AG09319 (cell line): ENCODE results near the gene TSPAN5.

Experiments
- DNase-seq: peaks from one replicate; pipeline ENCODE4 v3.0.0-alpha.2; 2010; ENCODE audit warnings: low read depth; ENCODE audit errors: extremely low read depth
- TF ChIP-seq, protein P1 (sequence below): IDR thresholded peaks from 2 replicates; pipeline ENCODE4 v1.5.1; 2011; ENCODE audit warnings: low read depth, mild to moderate bottlenecking, inconsistent platforms, low read length, moderate library complexity

Gene TSPAN5

DNA sequence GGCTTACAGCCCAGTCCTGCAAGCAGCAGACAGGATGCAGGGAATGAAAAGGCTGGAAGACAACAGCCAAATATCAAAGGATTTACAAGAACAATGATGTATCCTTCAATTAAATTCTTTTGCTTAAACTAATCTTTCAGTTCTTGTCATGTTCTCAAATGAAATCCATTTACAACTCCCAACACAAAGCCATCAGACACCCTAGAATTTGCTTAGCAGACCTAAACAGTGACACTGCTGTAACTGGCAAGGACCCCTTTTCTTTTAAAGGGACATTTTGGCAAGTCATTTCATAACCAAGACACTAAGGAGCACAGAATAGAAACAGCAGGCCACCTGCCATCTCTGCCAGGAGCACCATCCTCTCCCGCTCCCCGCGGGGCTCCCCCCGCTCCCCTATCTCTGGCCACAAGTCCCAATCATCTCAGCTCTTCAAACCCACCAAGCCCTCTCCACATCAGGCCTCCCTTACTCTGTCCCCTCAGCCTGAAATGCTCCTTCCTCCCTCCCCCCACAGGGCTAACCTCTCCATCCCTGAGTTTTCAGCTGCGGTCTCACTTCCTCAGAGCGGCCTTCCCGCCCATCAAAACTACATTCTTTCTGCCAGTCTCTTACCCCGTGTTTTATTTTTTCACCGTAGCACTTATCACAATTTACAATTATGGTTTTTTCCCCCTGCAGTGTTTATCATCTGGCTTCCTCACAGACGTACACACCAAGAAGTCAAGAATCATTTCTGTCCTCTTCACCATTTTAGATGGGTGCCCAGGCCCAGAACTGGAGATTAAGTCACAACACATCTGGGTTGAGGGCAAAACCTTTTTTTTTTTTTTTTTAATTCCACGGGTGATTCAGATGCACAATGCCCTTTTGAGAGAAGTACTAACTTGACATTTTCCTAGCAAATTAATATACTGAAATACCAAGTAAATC, 45.8 kb downstream of the TSPAN5 start:
- TF ChIP-seq, protein P1, sequence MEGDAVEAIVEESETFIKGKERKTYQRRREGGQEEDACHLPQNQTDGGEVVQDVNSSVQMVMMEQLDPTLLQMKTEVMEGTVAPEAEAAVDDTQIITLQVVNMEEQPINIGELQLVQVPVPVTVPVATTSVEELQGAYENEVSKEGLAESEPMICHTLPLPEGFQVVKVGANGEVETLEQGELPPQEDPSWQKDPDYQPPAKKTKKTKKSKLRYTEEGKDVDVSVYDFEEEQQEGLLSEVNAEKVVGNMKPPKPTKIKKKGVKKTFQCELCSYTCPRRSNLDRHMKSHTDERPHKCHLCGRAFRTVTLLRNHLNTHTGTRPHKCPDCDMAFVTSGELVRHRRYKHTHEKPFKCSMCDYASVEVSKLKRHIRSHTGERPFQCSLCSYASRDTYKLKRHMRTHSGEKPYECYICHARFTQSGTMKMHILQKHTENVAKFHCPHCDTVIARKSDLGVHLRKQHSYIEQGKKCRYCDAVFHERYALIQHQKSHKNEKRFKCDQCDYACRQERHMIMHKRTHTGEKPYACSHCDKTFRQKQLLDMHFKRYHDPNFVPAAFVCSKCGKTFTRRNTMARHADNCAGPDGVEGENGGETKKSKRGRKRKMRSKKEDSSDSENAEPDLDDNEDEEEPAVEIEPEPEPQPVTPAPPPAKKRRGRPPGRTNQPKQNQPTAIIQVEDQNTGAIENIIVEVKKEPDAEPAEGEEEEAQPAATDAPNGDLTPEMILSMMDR: no peak
- no peak for DNase-seq

DNA sequence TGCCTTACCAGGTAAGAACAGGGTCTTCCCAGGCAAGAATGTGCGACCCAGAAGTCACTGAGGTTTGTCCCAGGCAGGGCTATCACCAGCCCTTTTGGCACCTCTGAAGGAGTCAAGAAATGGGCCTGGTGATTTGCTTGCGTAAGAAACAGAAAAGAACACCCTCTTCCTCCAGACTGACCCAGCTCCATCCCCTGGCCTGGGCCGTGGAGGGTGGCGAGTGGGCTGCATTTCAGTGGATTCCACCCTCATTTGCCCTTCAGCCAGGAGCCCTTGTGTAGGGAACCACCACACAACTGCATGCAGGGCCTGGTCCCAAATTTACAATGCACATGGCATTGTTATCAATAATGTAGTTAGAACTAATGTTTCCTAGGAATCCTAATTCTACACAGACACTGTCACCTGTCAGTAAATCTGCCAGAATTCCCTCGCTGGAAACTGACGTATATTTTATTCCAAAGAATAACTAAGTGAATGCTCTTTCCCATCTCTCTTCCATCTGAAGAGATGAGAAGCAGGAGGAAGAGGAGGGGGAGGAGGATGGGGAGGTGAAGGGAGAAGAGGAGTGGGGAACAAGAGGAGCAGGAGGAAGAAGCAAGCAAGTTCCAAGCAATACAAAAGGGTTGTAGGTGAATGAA, 46.6 kb downstream of the TSPAN5 start:
- TF ChIP-seq, protein P1: no peak
- DNase-seq: no peak

DNA sequence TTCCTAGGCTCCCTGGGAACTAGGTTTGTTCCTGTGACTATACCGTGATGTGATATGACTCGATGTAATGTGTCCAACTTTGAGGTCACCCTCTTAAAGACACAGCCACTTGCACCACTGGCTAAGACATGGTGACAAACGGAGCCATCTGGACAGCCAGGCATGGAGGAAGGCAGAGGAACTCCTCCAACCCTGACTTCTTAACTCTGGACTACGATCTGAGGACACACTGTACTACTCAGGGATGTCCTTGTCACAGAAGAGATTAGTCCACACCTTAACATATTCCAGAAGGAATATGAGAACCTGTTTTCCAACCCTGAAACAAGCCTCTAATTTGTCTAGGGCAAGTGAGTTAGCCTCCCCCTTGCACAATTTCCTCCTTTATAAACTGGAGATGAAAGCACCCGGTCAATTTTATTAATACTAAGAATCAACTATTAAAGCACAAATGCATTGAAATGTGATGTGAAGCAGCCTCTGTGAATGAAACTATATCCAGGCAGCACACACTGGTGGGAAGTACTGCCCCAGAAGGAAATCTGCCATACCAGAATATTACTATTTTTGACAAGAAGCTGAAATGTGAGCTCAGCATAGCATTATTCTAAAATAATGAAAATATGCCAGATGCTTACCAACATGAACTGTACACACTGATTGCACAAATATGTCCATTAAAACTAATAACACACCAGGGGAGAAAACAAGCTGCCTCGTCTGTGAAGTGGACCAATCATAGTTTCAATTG, 47.3 kb downstream of the TSPAN5 start:
- TF ChIP-seq, protein P1: no peak
- no peak for DNase-seq

DNA sequence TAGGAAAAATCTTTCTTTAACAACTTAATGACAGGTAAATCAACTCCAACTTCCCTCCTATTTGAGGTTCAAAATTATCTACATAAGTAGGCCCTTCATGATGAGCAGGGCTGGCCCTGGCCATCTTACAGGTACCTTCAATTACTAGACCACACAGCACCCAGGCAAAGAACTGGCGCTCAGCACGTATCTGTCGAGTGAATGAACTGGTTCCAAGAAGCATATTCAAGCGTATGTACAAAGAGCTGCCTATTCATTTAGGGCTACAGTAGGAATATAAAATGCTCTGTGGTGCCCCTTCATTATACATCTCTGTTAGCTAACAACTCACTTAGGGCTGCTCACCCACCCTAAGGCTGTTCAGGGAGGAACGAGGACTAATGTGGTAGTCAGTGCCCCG, 48.0 kb downstream of the TSPAN5 start:
- DNase-seq: no peak
- TF ChIP-seq, protein P1: no peak

DNA sequence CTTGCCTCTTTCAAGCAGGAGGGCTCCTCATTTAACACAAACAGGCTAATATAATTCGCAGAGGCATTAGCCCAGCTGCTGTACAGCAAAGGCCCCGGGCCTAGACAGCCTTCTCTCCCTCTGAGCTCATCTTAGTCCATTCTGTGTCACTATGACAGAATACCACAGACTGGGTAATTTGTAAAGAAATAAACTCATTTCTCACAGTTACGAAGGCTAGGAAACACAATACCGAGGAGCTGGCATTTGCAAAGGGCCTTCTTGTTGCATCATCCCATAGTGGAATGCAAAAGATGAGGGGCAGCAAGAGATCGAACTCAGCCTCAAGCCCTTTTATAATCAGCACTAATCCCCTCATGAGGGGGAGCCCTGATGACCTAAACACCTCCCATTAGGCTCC, 48.5 kb downstream of the TSPAN5 start:
- TF ChIP-seq, protein P1: no peak
- no peak for DNase-seq

DNA sequence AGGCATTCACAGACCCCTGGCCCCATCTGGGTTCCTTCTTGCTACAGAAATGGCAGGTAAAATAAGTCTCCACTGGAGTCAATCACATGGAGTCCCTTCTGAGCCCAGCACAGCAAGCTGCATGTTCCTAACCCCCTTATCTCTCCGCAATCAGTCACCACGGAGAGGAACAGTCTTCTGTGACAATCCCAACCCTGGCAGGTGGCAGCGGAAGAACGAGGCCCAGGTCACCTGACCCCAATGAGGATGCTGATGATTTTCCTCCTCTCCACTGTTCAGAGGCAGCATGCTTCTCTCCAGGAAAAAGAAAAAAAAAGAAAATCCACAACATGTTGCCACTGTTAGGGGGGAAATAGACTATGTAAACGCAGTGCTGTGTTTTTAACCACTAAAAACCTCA, 50.1 kb downstream of the TSPAN5 start:
- no peak for DNase-seq
- TF ChIP-seq, protein P1: no peak
